HepG2 (cell line): ENCODE data around the gene TOM1L2. TPM values are rescaled to one million over a fixed set of nuclear protein-coding genes. Genes with fewer than 3 reads are reported as not detected.

Source experiments
- CREM ChIP-seq, 2 experiments: sonication (generic) in 1 of 2; formaldehyde crosslinking in 1 of 2; IDR thresholded peaks; 2 replicates each; pipeline versions ENCODE4 v1.4.0 to v1.6.1; 2016 to 2020; ENCODE audit warnings: antibody characterized with exemption in 1 of 2, mild to moderate bottlenecking in 1 of 2, missing genetic modification reagents in 1 of 2
- DNMT1 ChIP-seq: sonication (generic); formaldehyde crosslinking; IDR thresholded peaks from 2 replicates; pipeline ENCODE4 v1.5.1; 2020; ENCODE audit warnings: mild to moderate bottlenecking, missing genetic modification reagents
- FLYWCH1 ChIP-seq: sonication (generic); formaldehyde crosslinking; IDR thresholded peaks from 2 replicates; pipeline ENCODE4 v1.8.1; 2023; ENCODE audit warnings: mild to moderate bottlenecking, missing genetic modification reagents
- FOXO1 ChIP-seq: sonication (generic); formaldehyde crosslinking; IDR thresholded peaks from 2 replicates; pipeline ENCODE4 v1.4.0; 2020; ENCODE audit warnings: missing genetic modification reagents
- HMG20A ChIP-seq: IDR thresholded peaks from 2 replicates; pipeline ENCODE4 v1.6.1; 2016; ENCODE audit warnings: borderline replicate concordance
- HMG20B ChIP-seq: conservative IDR thresholded peaks from 2 replicates; pipeline ENCODE4 v1.6.1; 2016; ENCODE audit warnings: missing genetic modification reagents, missing compliant biosample characterization
- MBNL3 ChIP-seq: fragments of 250-450 bp; sonication (Bioruptor Pico); conservative IDR thresholded peaks from 2 replicates; pipeline ENCODE4 v1.8.0; 2022; ENCODE audit warnings: mild to moderate bottlenecking, inconsistent platforms
- MED1 ChIP-seq: sonication (generic); formaldehyde crosslinking; IDR thresholded peaks from 2 replicates; pipeline ENCODE4 v1.4.0; 2020; ENCODE audit warnings: missing genetic modification reagents
- MED8 ChIP-seq: sonication (generic); formaldehyde crosslinking; IDR thresholded peaks from 2 replicates; pipeline ENCODE4 v1.8.1; 2023; ENCODE audit warnings: mild to moderate bottlenecking, missing genetic modification reagents; ENCODE audit not compliant: insufficient replicate concordance
- MYC ChIP-seq: sonication (generic); formaldehyde crosslinking; IDR thresholded peaks from 2 replicates; pipeline ENCODE4 v1.9.0; 2021; ENCODE audit warnings: missing genetic modification reagents, borderline replicate concordance
- NR2F1 ChIP-seq, 2 experiments: fragments of 450-650 bp in 1 of 2; formaldehyde crosslinking in 1 of 2; IDR thresholded peaks; 2 replicates each; pipeline versions ENCODE4 v1.5.0 to v1.6.1; 2016 to 2020; ENCODE audit warnings: mild to moderate bottlenecking in 1 of 2, missing compliant biosample characterization in 1 of 2, missing genetic modification reagents in 1 of 2, moderate library complexity in 1 of 2
- SALL2 ChIP-seq: sonication (generic); formaldehyde crosslinking; IDR thresholded peaks from 2 replicates; pipeline ENCODE4 v1.8.1; 2023; ENCODE audit warnings: mild to moderate bottlenecking, missing genetic modification reagents, inconsistent platforms
- SKI ChIP-seq: fragments of 450-650 bp; IDR thresholded peaks from one replicate; pipeline ENCODE4 v1.6.1; 2018; ENCODE audit warnings: mild to moderate bottlenecking; ENCODE audit not compliant: partially characterized antibody
- SOX5 ChIP-seq: IDR thresholded peaks from 2 replicates; pipeline ENCODE4 v1.6.1; 2016; ENCODE audit warnings: borderline replicate concordance
- SP4 ChIP-seq: sonication (generic); formaldehyde crosslinking; IDR thresholded peaks from 2 replicates; pipeline ENCODE4 v1.8.1; 2023; ENCODE audit warnings: mild to moderate bottlenecking, missing genetic modification reagents
- SP5 ChIP-seq: IDR thresholded peaks from 2 replicates; pipeline ENCODE4 v1.6.1; 2016; ENCODE audit warnings: low read depth, borderline replicate concordance
- STAG1 ChIP-seq: sonication (generic); formaldehyde crosslinking; IDR thresholded peaks from 2 replicates; pipeline ENCODE4 v1.4.0; 2020; ENCODE audit warnings: missing genetic modification reagents
- ZNF280D ChIP-seq: sonication (generic); formaldehyde crosslinking; IDR thresholded peaks from 2 replicates; pipeline ENCODE4 v1.5.1; 2020; ENCODE audit warnings: mild to moderate bottlenecking, missing genetic modification reagents
- ZNF326 ChIP-seq: sonication (generic); formaldehyde crosslinking; IDR thresholded peaks from 2 replicates; pipeline ENCODE4 v1.4.0; 2020; ENCODE audit warnings: missing genetic modification reagents, borderline replicate concordance
- ZNF503 ChIP-seq: sonication (generic); formaldehyde crosslinking; IDR thresholded peaks from 2 replicates; pipeline ENCODE4 v1.4.0; 2020; ENCODE audit warnings: missing genetic modification reagents
- ZNF672 ChIP-seq: sonication (generic); formaldehyde crosslinking; IDR thresholded peaks from 2 replicates; pipeline ENCODE4 v1.8.1; 2022; ENCODE audit warnings: missing genetic modification reagents
- ZNF839 ChIP-seq: sonication (generic); formaldehyde crosslinking; IDR thresholded peaks from 2 replicates; pipeline ENCODE4 v1.4.0; 2020; ENCODE audit warnings: missing genetic modification reagents, mild to moderate bottlenecking, borderline replicate concordance
- polyA plus RNA-seq, 8 experiments: library from polyadenylated mRNA; depleted of rRNA in 3 of 8; stranded (reverse) in 7 of 8; unstranded in 1 of 8; fragments of >200 nt; fragmentation: Illumina TruSeq in 4 of 8; extraction: Trizol in 4 of 8; gene quantifications; 2 replicates each; pipeline versions ENCODE4 v1.2.1 to v1.2.3, GENCODE V29; 2011 to 2016; ENCODE audit warnings: low read depth in 4 of 8, missing spikeins in 1 of 8, mixed read lengths in 1 of 8; ENCODE audit not compliant: insufficient read depth in 1 of 8
- total RNA-seq, 5 experiments: library from RNA; depleted of rRNA; stranded (reverse); fragments of >200 nt; fragmentation: Illumina TruSeq; extraction: Trizol; gene quantifications; 2 replicates each; pipeline ENCODE4 v1.2.3, GENCODE V29; 2016; ENCODE audit warnings: low read depth in 1 of 5
- TF ChIP-seq, protein P1 (sequence below): sonication (generic); formaldehyde crosslinking; IDR thresholded peaks from 2 replicates; pipeline ENCODE4 v1.4.0; 2020; ENCODE audit warnings: missing genetic modification reagents

Gene TOM1L2
- total and polyA plus RNA-seq, 2 of the 13 experiments (the other 11 are each of a cell fraction or from before 2014, with no cell fraction given), result 4.7 to 7.4 TPM

DNA sequence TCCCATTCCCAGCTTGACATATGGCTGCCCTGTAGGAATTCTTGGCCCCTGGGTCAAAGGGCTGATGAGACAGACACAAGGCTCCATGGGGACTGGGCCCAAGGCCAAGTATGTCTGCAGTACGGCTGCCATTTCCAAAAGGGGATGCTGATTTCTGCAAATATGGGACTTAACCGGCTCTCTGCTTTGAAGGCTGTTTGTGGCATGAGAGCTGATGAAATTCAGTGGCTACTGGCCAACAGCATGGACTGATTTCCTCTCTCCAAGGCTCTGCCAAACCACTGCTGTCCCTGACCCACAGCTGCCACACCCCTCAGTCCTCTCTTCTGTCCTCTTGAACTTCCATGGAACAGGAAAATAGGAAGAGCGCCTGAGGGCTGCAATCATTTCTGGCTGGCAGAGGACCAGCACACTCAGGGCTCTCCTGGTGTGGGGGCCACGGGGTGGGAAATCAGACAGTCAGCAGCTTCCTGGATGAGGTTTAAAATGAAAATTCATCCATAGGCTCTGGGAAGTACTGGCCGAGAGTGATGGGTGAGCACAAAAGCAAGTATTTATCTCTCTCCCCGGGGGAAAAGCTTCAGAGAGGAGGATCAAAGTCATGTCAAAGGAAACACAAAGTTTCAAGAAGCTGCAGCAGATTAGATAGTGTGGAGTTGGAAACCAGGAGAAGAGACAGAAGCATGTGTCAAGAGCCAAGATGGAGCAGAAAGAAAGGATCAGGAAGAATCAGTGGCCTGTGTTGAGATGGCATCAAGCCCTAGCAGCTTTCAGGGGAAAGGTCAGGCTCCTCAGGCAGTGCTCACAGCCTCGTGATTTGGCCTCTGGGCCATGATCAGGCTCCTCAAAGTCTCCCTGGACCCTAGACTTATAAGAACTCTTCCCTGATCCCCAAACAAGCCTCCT is 71.3 kb downstream of the TOM1L2 start (continued):
- TF ChIP-seq SP4 (no peak), SALL2 (CRISPR knock-in tag) (peak; percentile 46; the same call in 1 of the 2 replicates), ZNF839 (CRISPR knock-in tag) (no peak), ZNF280D (0 out of 2 replicates have a peak, but pooled peaks have one; percentile 25), SKI (peak; percentile 55), NR2F1 (CRISPR knock-in tag; IDR thresholded peaks at IDR 0.05) (peak; percentile 41 to 42; a peak in 1 of 4 replicates), ZNF503 (no peak), MED1 (peak; percentile 81), MBNL3 (no peak), DNMT1 (CRISPR knock-in tag) (no peak), CREM (IDR thresholded peaks at IDR 0.05) (peak; percentile 52), CREM (CRISPR knock-in tag; IDR thresholded peaks at IDR 0.05) (no peak), FLYWCH1 (no peak), ZNF326 (CRISPR knock-in tag) (no peak), ZNF672 (CRISPR knock-in tag) (no peak), SOX5 (CRISPR knock-in tag) (peak; percentile 68; the same call in 1 of the 2 replicates), HMG20B (CRISPR knock-in tag) (peak; percentile 52; the same call in 1 of the 2 replicates), STAG1 (CRISPR knock-in tag) (no peak), SP5 (CRISPR knock-in tag) (peak; percentile 94), MYC (CRISPR knock-in tag) (peak; percentile 27; the same call in 1 of the 2 replicates), FOXO1 (CRISPR knock-in tag) (peak; percentile 65), MED8 (peak; percentile 71), HMG20A (CRISPR knock-in tag) (peak; percentile 77)
- TF ChIP-seq, protein P1, sequence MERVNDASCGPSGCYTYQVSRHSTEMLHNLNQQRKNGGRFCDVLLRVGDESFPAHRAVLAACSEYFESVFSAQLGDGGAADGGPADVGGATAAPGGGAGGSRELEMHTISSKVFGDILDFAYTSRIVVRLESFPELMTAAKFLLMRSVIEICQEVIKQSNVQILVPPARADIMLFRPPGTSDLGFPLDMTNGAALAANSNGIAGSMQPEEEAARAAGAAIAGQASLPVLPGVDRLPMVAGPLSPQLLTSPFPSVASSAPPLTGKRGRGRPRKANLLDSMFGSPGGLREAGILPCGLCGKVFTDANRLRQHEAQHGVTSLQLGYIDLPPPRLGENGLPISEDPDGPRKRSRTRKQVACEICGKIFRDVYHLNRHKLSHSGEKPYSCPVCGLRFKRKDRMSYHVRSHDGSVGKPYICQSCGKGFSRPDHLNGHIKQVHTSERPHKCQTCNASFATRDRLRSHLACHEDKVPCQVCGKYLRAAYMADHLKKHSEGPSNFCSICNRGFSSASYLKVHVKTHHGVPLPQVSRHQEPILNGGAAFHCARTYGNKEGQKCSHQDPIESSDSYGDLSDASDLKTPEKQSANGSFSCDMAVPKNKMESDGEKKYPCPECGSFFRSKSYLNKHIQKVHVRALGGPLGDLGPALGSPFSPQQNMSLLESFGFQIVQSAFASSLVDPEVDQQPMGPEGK, result peak; percentile 74
